NB4 (cell line): ENCODE measurements around the gene SMPD1.

ENCODE experiments used
- POLR2A ChIP-seq: IDR thresholded peaks from 2 replicates; pipeline ENCODE4 v1.6.1; 2011; ENCODE audit warnings: mild to moderate bottlenecking; ENCODE audit not compliant: insufficient read length; ENCODE audit errors: extremely low read depth
- TF ChIP-seq, protein P1 (sequence below): IDR thresholded peaks from 2 replicates; pipeline ENCODE4 v1.6.1; 2011; ENCODE audit warnings: low read depth, low read length
- TF ChIP-seq, protein P2 (sequence below): IDR thresholded peaks from one replicate; pipeline ENCODE4 v1.5.1; 2012; ENCODE audit warnings: low read depth, low read length

DNA sequence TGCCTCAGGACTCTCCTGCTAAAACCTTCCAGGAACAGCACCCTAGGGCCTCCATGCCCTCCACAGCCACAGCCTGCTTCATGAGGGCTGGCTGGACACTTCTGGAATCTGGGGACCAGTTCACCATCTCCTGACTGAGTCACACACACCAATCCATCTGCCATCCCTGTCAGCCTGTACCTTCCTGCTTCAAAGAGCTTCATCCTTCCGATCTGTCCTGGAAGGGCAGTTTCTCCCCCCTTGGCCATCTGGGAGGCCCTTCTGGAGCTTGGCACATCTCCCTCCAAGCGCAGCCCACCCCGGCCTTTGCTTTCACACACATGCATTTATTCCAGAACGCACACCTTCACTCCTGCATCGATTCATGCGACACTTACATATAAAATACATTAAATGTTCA, 15.6 kb downstream of the SMPD1 start:
- TF ChIP-seq, protein P1, sequence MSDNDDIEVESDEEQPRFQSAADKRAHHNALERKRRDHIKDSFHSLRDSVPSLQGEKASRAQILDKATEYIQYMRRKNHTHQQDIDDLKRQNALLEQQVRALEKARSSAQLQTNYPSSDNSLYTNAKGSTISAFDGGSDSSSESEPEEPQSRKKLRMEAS: no peak
- TF ChIP-seq, protein P2, sequence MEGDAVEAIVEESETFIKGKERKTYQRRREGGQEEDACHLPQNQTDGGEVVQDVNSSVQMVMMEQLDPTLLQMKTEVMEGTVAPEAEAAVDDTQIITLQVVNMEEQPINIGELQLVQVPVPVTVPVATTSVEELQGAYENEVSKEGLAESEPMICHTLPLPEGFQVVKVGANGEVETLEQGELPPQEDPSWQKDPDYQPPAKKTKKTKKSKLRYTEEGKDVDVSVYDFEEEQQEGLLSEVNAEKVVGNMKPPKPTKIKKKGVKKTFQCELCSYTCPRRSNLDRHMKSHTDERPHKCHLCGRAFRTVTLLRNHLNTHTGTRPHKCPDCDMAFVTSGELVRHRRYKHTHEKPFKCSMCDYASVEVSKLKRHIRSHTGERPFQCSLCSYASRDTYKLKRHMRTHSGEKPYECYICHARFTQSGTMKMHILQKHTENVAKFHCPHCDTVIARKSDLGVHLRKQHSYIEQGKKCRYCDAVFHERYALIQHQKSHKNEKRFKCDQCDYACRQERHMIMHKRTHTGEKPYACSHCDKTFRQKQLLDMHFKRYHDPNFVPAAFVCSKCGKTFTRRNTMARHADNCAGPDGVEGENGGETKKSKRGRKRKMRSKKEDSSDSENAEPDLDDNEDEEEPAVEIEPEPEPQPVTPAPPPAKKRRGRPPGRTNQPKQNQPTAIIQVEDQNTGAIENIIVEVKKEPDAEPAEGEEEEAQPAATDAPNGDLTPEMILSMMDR: no peak
- TF ChIP-seq POLR2A: no peak
